COR-L47 (cell line): Measurements from ENCODE around the gene FOXR1.

Source experiments
- DNase-seq: peaks from one replicate; lab custom pipeline; 2025; lab: John Stamatoyannopoulos, UW

FOXR1 gene

GRCh38 chr11:118971646-118972045 is at the start of gene FOXR1:
Gene FOXR1, plus strand, starts transcription at chr11:118971761. Its CDS starts 171 bp downstream, at chr11:118971932.
- no peak for DNase-seq

- DNase-seq = no peak
Observed at GRCh38 chr11:118921929-118922744, 49.4 kb upstream of the FOXR1 start.

GRCh38 chr11:118922745-118923627 is 48.6 kb upstream of the FOXR1 start:
- no peak for DNase-seq

- DNase-seq = no peak
Observed at GRCh38 chr11:118923721-118924587, 47.6 kb upstream of the FOXR1 start.

- peak; percentile 29 for DNase-seq
Observed at GRCh38 chr11:118924591-118925585, 46.7 kb upstream of the FOXR1 start.

GRCh38 chr11:118927554-118928100 is 43.9 kb upstream of the FOXR1 start:
- DNase-seq = no peak

- DNase-seq = peak; percentile 91
Observed at GRCh38 chr11:118928101-118928869, 43.3 kb upstream of the FOXR1 start.

GRCh38 chr11:118928870-118929500 is 42.6 kb upstream of the FOXR1 start:
- peak; percentile 54 for DNase-seq

- peak; percentile 74 for DNase-seq
Observed at GRCh38 chr11:118929501-118930093, 42.0 kb upstream of the FOXR1 start.

GRCh38 chr11:118930094-118930712 is 41.4 kb upstream of the FOXR1 start:
- peak; percentile 92 for DNase-seq

- no peak for DNase-seq
Observed at GRCh38 chr11:118931571-118931970, 40.0 kb upstream of the FOXR1 start.

GRCh38 chr11:118933486-118933885 is 38.1 kb upstream of the FOXR1 start:
- DNase-seq = no peak

GRCh38 chr11:118935376-118935775 is 36.2 kb upstream of the FOXR1 start:
- no peak for DNase-seq

GRCh38 chr11:118938491-118939403 is 32.8 kb upstream of the FOXR1 start:
- no peak for DNase-seq

- no peak for DNase-seq
Observed at GRCh38 chr11:118939404-118939915, 32.1 kb upstream of the FOXR1 start.

- DNase-seq = no peak
Observed at GRCh38 chr11:118939953-118940598, 31.5 kb upstream of the FOXR1 start.
